GM12875 (cell line): ENCODE measurements around the gene CHKA.
A peak's percentile ranks its signal among the peaks of the same experiment; 100 is the strongest.

Experiments
- H3K4me3 ChIP-seq: one replicate; pipeline ENCODE4 v1.5.1; 2011; ENCODE audit warnings: low read depth, low read length, control low read depth
- CTCF ChIP-seq: IDR thresholded peaks from 2 replicates; pipeline ENCODE4 v1.5.1; 2011; ENCODE audit warnings: low read depth, mild to moderate bottlenecking, control low read depth, inconsistent platforms, low read length, moderate library complexity, borderline replicate concordance; ENCODE audit not compliant: insufficient read depth

The CHKA gene

GRCh38 chr11:68021167-68021787 lies 99.9 kb downstream of the CHKA start:
- peak; percentile 30; the same call in 1 of the 2 replicates for TF ChIP-seq CTCF
- no peak overlapping the region for H3K4me3 ChIP-seq

- no peak overlapping the region for H3K4me3 ChIP-seq
- TF ChIP-seq CTCF: peak; percentile 19; the same call in 1 of the 2 replicates
Observed at GRCh38 chr11:68020575-68020974, 100.6 kb downstream of the CHKA start.

- TF ChIP-seq CTCF: no peak
- H3K4me3 ChIP-seq: no peak overlapping the region
Observed at GRCh38 chr11:68019486-68019885, 101.7 kb downstream of the CHKA start.

- no peak overlapping the region for H3K4me3 ChIP-seq
- TF ChIP-seq CTCF: no peak
Observed at GRCh38 chr11:68018730-68019190, 102.4 kb downstream of the CHKA start.

GRCh38 chr11:68017980-68018729 lies 103.0 kb downstream of the CHKA start:
- TF ChIP-seq CTCF: no peak
- no peak overlapping the region for H3K4me3 ChIP-seq

- TF ChIP-seq CTCF: no peak
Observed at GRCh38 chr11:68016904-68017817, 104.0 kb downstream of the CHKA start.

More at GRCh38 chr11:68016904-68017817, 104.0 kb downstream of the CHKA start:
- H3K4me3 ChIP-seq: no peak overlapping the region
